Activated CD4-positive, alpha-beta T cell treated with anti-CD3 and anti-CD28 coated beads for 36 hours (primary cell): ENCODE results near the gene RGS2. TPM values are rescaled to one million over a fixed set of nuclear protein-coding genes. Genes with fewer than 3 reads are reported as not detected.

Experiments
- ATAC-seq: fragments of 200-7000 bp; cut with Tn5 transposase; one replicate; pipeline ENCODE4 v1.10.0; 2021; ENCODE audit warnings: mild to moderate bottlenecking, moderate library complexity
- CTCF ChIA-PET: fragments of 350-600 bp; sonication (Branson Sonifier 250); formaldehyde crosslinking; loops from one replicate; lab custom pipeline; 2021; ENCODE audit warnings: antibody characterized with exemption; lab: Charles Lee
- POLR2A ChIA-PET: fragments of 350-600 bp; sonication (Branson Sonifier 250); formaldehyde crosslinking; loops from one replicate; lab custom pipeline; 2021; ENCODE audit warnings: antibody characterized with exemption, inconsistent platforms; lab: Charles Lee
- DNase-seq: peaks from one replicate; pipeline ENCODE4 v3.0.0-alpha.2; 2020
- H3K27ac Mint-ChIP-seq: one replicate; pipeline ENCODE4 v1.8.0; 2021; ENCODE audit warnings: mixed read lengths
- H3K27me3 Mint-ChIP-seq: one replicate; pipeline ENCODE4 v1.8.0; 2021; ENCODE audit warnings: mixed read lengths
- H3K36me3 Mint-ChIP-seq: one replicate; pipeline ENCODE4 v1.8.0; 2021; ENCODE audit warnings: low read depth, mixed read lengths
- H3K4me1 Mint-ChIP-seq: one replicate; pipeline ENCODE4 v1.8.0; 2021; ENCODE audit warnings: mixed read lengths
- H3K4me3 Mint-ChIP-seq: one replicate; pipeline ENCODE4 v1.8.0; 2021; ENCODE audit warnings: mild to moderate bottlenecking, moderate library complexity, mixed read lengths
- H3K9me3 Mint-ChIP-seq: one replicate; pipeline ENCODE4 v1.8.0; 2021; ENCODE audit warnings: low read depth, mixed read lengths
- intact Hi-C, 2 experiments: fragments of 100-400 bp; cut with DNase I in 1 of 2; cut with micrococcal nuclease in 1 of 2; formaldehyde crosslinking; loops; one replicate each; pipeline versions ENCODE4 v1.14.2 to v1.15.1; 2022 to 2024; cut with DNase I, micrococcal nuclease
- total RNA-seq, 2 experiments: library from RNA; stranded (reverse); gene quantifications; one replicate each; pipeline ENCODE4 v1.2.3, GENCODE V29; 2021

Gene RGS2
- total RNA-seq, 2 experiments from 2014 or later, result 5.1 to 5.3 TPM

GRCh38 chr1:192776206-192776605 lies 32.6 kb upstream of the RGS2 start:
- DNase-seq (no peak), ATAC-seq (no peak)
- Mint-ChIP-seq H3K4me1 (no peaks in the 10 kb centered on the region), H3K36me3 (no peaks in the 10 kb centered on the region), H3K9me3 (no peaks in the 10 kb centered on the region), H3K27me3 (peaks cover 6% of the 10 kb centered on the region), H3K27ac (no peak overlapping the region), H3K4me3 (no peak overlapping the region)
- intact Hi-C loops, result no loop called here
- ChIA-PET CTCF (no interaction called here), POLR2A (no interaction called here)

- H3K4me1 Mint-ChIP-seq, result no peaks in the 10 kb centered on the region
- no peak for DNase-seq
- no peak for ATAC-seq
- no peak overlapping the region for H3K27ac Mint-ChIP-seq
- no peak overlapping the region for H3K4me3 Mint-ChIP-seq
- ChIA-PET POLR2A (no interaction called here), CTCF (interaction anchor here (0.5 kb wide), 1 partner anchor 56 kb away, joined by 3 read pairs; no protein-coding TSS in a partner anchor)
- intact Hi-C loops, result no loop called here
- H3K9me3 Mint-ChIP-seq, result no peaks in the 10 kb centered on the region
- H3K27me3 Mint-ChIP-seq, result peaks cover 9% of the 10 kb centered on the region
- no peaks in the 10 kb centered on the region for H3K36me3 Mint-ChIP-seq
Observed at GRCh38 chr1:192776998-192777397, 31.8 kb upstream of the RGS2 start.

- H3K36me3 Mint-ChIP-seq, result no peaks in the 10 kb centered on the region
- CTCF ChIA-PET, result no interaction called here
- H3K27ac Mint-ChIP-seq, result no peak overlapping the region
- peaks cover 16% of the 10 kb centered on the region for H3K27me3 Mint-ChIP-seq
- no peaks in the 10 kb centered on the region for H3K9me3 Mint-ChIP-seq
- no peak overlapping the region for H3K4me3 Mint-ChIP-seq
- no peaks in the 10 kb centered on the region for H3K4me1 Mint-ChIP-seq
- intact Hi-C loops, result no loop called here
- POLR2A ChIA-PET, result no interaction called here
- ATAC-seq, result no peak
- no peak for DNase-seq
Observed at GRCh38 chr1:192783791-192784190, 25.0 kb upstream of the RGS2 start.

GRCh38 chr1:192784397-192784796 lies 24.4 kb upstream of the RGS2 start:
- H3K9me3 Mint-ChIP-seq, result no peaks in the 10 kb centered on the region
- no peak for DNase-seq
- no peak overlapping the region for H3K4me3 Mint-ChIP-seq
- no peak overlapping the region for H3K27ac Mint-ChIP-seq
- no peak for ATAC-seq
- no peaks in the 10 kb centered on the region for H3K36me3 Mint-ChIP-seq
- ChIA-PET CTCF (no interaction called here), POLR2A (no interaction called here)
- H3K4me1 Mint-ChIP-seq, result no peaks in the 10 kb centered on the region
- intact Hi-C loops, result no loop called here
- peaks cover 14% of the 10 kb centered on the region for H3K27me3 Mint-ChIP-seq

GRCh38 chr1:192786576-192786975 lies 22.3 kb upstream of the RGS2 start:
- ChIA-PET CTCF (interaction anchor here (0.6 to 1.2 kb wide), 2 partner anchors 10 to 129 kb away, joined by 3 to 5 read pairs; no protein-coding TSS in a partner anchor), POLR2A (interaction anchor here (0.8 kb wide), 1 partner anchor 27 kb away, joined by 4 read pairs; no protein-coding TSS in a partner anchor)
- peaks cover 15% of the 10 kb centered on the region for H3K27me3 Mint-ChIP-seq
- DNase-seq (no peak), ATAC-seq (no peak)
- no peak overlapping the region for H3K27ac Mint-ChIP-seq
- H3K36me3 Mint-ChIP-seq, result no peaks in the 10 kb centered on the region
- H3K4me1 Mint-ChIP-seq, result no peaks in the 10 kb centered on the region
- no peak overlapping the region for H3K4me3 Mint-ChIP-seq
- no peaks in the 10 kb centered on the region for H3K9me3 Mint-ChIP-seq
- intact Hi-C loops, result no loop called here

- Mint-ChIP-seq H3K36me3 (no peaks in the 10 kb centered on the region), H3K4me3 (no peak overlapping the region), H3K4me1 (no peaks in the 10 kb centered on the region), H3K9me3 (no peaks in the 10 kb centered on the region), H3K27me3 (peaks cover 13% of the 10 kb centered on the region), H3K27ac (no peak overlapping the region)
- no peak for DNase-seq
- ChIA-PET POLR2A (no interaction called here), CTCF (no interaction called here)
- intact Hi-C loops, result no loop called here
- no peak for ATAC-seq
Observed at GRCh38 chr1:192787914-192788585, 20.8 kb upstream of the RGS2 start.

GRCh38 chr1:192789871-192790270 lies 19.0 kb upstream of the RGS2 start:
- DNase-seq (no peak), ATAC-seq (no peak)
- Mint-ChIP-seq H3K9me3 (no peaks in the 10 kb centered on the region), H3K4me1 (no peaks in the 10 kb centered on the region), H3K4me3 (no peak overlapping the region), H3K27ac (no peak overlapping the region), H3K27me3 (peaks cover 8% of the 10 kb centered on the region), H3K36me3 (no peaks in the 10 kb centered on the region)
- ChIA-PET POLR2A (no interaction called here), CTCF (no interaction called here)
- intact Hi-C loops, result no loop called here

- H3K4me1 Mint-ChIP-seq, result no peaks in the 10 kb centered on the region
Observed at GRCh38 chr1:192792628-192793027, 16.2 kb upstream of the RGS2 start.

GRCh38 chr1:192793983-192794767 lies 14.7 kb upstream of the RGS2 start:
- ChIA-PET CTCF (no interaction called here), POLR2A (no interaction called here)
- Mint-ChIP-seq H3K36me3 (no peaks in the 10 kb centered on the region), H3K27ac (no peak overlapping the region), H3K27me3 (peaks cover 6% of the 10 kb centered on the region), H3K9me3 (no peaks in the 10 kb centered on the region), H3K4me3 (no peak overlapping the region), H3K4me1 (no peaks in the 10 kb centered on the region)
- no peak for DNase-seq
- intact Hi-C loops, result no loop called here
- no peak for ATAC-seq

More at GRCh38 chr1:192792628-192793027, 16.2 kb upstream of the RGS2 start:
- CTCF ChIA-PET, result no interaction called here
- POLR2A ChIA-PET, result interaction anchor here (0.7 kb wide), 1 partner anchor 374 kb away, joined by 3 read pairs; no protein-coding TSS in a partner anchor
- Mint-ChIP-seq H3K27me3 (peaks cover 8% of the 10 kb centered on the region), H3K9me3 (no peaks in the 10 kb centered on the region), H3K4me3 (no peak overlapping the region), H3K27ac (no peak overlapping the region), H3K36me3 (no peaks in the 10 kb centered on the region)
- ATAC-seq, result no peak
- no peak for DNase-seq
- intact Hi-C loops, result no loop called here

- no peaks in the 10 kb centered on the region for H3K4me1 Mint-ChIP-seq
- no peak overlapping the region for H3K27ac Mint-ChIP-seq
- H3K4me3 Mint-ChIP-seq, result no peak overlapping the region
- CTCF ChIA-PET, result no interaction called here
- intact Hi-C loops, result no loop called here
- peaks cover 6% of the 10 kb centered on the region for H3K27me3 Mint-ChIP-seq
- H3K36me3 Mint-ChIP-seq, result no peaks in the 10 kb centered on the region
- no peak for ATAC-seq
- no peaks in the 10 kb centered on the region for H3K9me3 Mint-ChIP-seq
- POLR2A ChIA-PET, result no interaction called here
- no peak for DNase-seq
Observed at GRCh38 chr1:192794768-192795035, 14.1 kb upstream of the RGS2 start.

- DNase-seq (no peak), ATAC-seq (no peak)
- H3K36me3 Mint-ChIP-seq, result no peaks in the 10 kb centered on the region
- no peak overlapping the region for H3K27ac Mint-ChIP-seq
- POLR2A ChIA-PET, result no interaction called here
- peaks cover 4% of the 10 kb centered on the region for H3K27me3 Mint-ChIP-seq
- no peaks in the 10 kb centered on the region for H3K9me3 Mint-ChIP-seq
- CTCF ChIA-PET, result interaction anchor here (1.2 to 3.0 kb wide), 3 partner anchors 9 to 237 kb away, joined by 3 to 9 read pairs (median 5); no protein-coding TSS in a partner anchor
- no peak overlapping the region for H3K4me3 Mint-ChIP-seq
- H3K4me1 Mint-ChIP-seq, result no peaks in the 10 kb centered on the region
- intact Hi-C loops, result no loop called here
Observed at GRCh38 chr1:192795916-192796618, 12.8 kb upstream of the RGS2 start.
